GM12865 (cell line): ENCODE results near the gene CCL7.

Experiments used
- DNase-seq: peaks from one replicate; pipeline ENCODE4 v3.0.0; 2010; ENCODE audit warnings: low read depth
- H3K4me3 ChIP-seq: 2 replicates; pipeline ENCODE4 v1.5.1; 2011; ENCODE audit warnings: mild to moderate bottlenecking, low read depth, low read length, control low read depth
- TF ChIP-seq, protein P1 (sequence below): IDR thresholded peaks from 2 replicates; pipeline ENCODE4 v1.5.1; 2011; ENCODE audit warnings: low read length, control low read depth, low read depth, inconsistent platforms; ENCODE audit not compliant: insufficient read depth; ENCODE audit errors: missing control alignments

CCL7 gene

DNA sequence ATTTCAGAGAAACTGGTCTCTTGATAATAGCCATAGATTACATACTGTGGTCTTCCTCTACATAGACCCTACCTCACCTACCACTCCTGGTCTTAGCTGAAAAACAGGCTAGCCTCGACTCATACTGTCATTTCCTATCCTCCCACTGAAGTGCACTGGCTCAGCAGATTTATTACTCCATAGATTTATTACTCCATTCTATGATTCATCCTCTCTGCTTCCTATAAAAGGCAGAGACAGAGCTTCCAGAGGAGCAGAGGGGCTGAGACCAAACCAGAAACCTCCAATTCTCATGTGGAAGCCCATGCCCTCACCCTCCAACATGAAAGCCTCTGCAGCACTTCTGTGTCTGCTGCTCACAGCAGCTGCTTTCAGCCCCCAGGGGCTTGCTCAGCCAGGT, at the start of gene CCL7:
TSS of gene CCL7 (plus strand) at position 253 of the 400 bp plus-strand sequence. CDS start at position 323, 70 bp downstream.
- H3K4me3 ChIP-seq: no peak within 1 kb of the TSS
- DNase-seq: no peak
- TF ChIP-seq, protein P1, sequence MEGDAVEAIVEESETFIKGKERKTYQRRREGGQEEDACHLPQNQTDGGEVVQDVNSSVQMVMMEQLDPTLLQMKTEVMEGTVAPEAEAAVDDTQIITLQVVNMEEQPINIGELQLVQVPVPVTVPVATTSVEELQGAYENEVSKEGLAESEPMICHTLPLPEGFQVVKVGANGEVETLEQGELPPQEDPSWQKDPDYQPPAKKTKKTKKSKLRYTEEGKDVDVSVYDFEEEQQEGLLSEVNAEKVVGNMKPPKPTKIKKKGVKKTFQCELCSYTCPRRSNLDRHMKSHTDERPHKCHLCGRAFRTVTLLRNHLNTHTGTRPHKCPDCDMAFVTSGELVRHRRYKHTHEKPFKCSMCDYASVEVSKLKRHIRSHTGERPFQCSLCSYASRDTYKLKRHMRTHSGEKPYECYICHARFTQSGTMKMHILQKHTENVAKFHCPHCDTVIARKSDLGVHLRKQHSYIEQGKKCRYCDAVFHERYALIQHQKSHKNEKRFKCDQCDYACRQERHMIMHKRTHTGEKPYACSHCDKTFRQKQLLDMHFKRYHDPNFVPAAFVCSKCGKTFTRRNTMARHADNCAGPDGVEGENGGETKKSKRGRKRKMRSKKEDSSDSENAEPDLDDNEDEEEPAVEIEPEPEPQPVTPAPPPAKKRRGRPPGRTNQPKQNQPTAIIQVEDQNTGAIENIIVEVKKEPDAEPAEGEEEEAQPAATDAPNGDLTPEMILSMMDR: no peak

GRCh38 chr17:34220752-34221395, 49.1 kb upstream of the CCL7 start:
- DNase-seq: no peak
- H3K4me3 ChIP-seq: no peak overlapping the region
- TF ChIP-seq, protein P1: no peak

GRCh38 chr17:34221411-34221810, 48.6 kb upstream of the CCL7 start:
- DNase-seq: no peak
- no peak overlapping the region for H3K4me3 ChIP-seq
- TF ChIP-seq, protein P1: no peak

GRCh38 chr17:34222722-34223497, 47.1 kb upstream of the CCL7 start:
- no peak overlapping the region for H3K4me3 ChIP-seq
- DNase-seq: no peak
- TF ChIP-seq, protein P1: no peak

DNA sequence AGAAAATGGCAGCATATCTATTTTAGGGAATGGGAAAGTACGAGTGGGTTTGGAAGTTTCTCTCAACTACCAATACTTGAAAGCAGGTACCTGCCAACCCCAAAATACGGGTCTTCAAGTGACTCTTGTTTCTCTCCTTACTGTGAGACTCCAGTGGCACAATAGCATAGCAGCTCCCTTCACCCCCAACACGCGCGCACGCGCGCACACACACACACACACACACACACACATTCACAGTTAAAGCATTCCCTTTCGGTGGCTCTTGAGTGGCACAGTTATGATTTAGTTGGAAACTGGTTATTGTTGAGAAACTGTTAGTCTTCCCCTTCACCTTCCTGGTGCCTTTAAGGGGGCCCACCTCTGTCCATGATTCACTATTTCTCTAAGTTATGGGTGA, 45.0 kb upstream of the CCL7 start:
- no peak overlapping the region for H3K4me3 ChIP-seq
- no peak for DNase-seq
- TF ChIP-seq, protein P1: no peak

DNA sequence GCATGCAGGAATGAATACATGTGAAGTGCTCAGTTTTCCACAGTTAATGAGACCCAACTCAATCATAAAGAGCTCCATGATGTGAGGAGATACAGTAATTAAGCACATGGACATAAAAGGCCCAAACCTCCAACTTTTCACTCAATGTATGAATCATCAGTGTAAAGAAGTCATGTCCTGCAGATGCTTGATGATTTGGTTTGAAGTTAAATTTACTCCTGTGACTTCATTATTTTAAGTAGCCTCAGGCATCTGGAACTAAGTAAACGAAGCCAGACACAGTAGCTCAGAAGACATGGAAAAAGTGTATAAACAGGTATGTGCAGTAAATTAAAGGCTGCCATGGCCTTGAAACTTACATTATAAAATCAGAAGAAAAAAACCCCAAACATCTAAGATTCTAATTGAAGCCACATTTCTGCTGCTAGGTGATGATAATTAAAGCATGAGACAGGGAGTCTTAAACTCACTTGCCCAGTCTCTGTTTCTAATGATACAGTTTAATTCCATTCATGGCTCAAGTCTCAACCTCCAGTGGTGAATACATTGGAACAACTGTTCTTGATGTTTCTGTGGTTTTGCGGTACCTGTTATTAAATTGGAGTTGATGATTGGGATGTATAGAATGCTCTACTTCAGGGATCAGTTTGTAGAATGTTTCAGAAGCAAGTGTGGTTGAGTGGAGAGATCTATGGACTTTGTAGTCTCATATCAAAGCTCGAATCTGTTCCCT, 43.8 kb upstream of the CCL7 start:
- TF ChIP-seq, protein P1: no peak
- no peak for DNase-seq
- no peak overlapping the region for H3K4me3 ChIP-seq
